RWPE1 (cell line): ENCODE results near the gene STEAP4.
"Not testable (repeated sequence)": the region's sequence is repeated elsewhere in the genome, so short reads cannot be mapped to it uniquely, and the experiment has no call there.

Experiments
- CTCF ChIA-PET: fragments of 350-600 bp; sonication (Branson Sonifier 250); formaldehyde crosslinking; extraction: SDS; loops from one replicate; lab custom pipeline; 2021; lab: Yijun Ruan, JAX
- POLR2A ChIA-PET: fragments of 400-600 bp; formaldehyde crosslinking; extraction: SDS; loops from one replicate; lab custom pipeline; 2020; ENCODE audit warnings: antibody characterized with exemption; ENCODE audit not compliant: low non-redundant PET; lab: Yijun Ruan, JAX
- DNase-seq: peaks from one replicate; pipeline ENCODE4 v3.0.0; 2012; ENCODE audit warnings: low spot score
- H3K27ac ChIP-seq: fragments of 450-650 bp; 2 replicates; pipeline ENCODE4 v1.5.1; 2017
- TF ChIP-seq, protein P1 (sequence below): fragments of 450-650 bp; conservative IDR thresholded peaks from 2 replicates; pipeline ENCODE4 v1.5.1; 2017; ENCODE audit warnings: low read depth, mild to moderate bottlenecking

The STEAP4 gene

DNA sequence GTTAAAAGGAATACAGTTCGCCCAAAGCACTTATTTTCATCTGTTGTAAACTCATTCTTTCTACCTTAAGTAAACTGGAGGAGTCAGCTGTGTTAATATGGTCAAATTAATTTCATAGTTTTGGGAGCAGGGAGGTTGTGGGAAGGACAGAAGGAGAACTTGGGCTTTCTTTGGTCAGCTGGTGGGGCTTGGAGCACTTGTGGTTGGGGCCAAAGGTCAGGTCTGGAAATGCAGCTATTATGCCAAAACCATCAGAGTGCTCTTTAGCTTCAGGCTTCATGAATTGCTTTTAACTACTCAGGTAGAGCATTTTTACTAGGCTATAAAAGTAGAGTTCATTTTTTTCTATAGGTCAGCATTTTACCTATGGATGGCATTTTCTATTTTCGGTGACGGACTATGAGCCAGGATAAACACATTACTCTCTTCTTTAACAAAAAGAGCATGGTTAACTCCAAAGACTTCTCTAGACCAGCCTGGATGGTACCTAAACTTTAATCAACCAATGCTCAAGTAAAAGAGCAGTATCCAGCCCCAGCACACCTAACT, 30.0 kb downstream of the STEAP4 start:
- H3K27ac ChIP-seq = no peak overlapping the region
- DNase-seq = no peak
- ChIA-PET CTCF (no interaction called here), POLR2A (no interaction called here)
- TF ChIP-seq, protein P1, sequence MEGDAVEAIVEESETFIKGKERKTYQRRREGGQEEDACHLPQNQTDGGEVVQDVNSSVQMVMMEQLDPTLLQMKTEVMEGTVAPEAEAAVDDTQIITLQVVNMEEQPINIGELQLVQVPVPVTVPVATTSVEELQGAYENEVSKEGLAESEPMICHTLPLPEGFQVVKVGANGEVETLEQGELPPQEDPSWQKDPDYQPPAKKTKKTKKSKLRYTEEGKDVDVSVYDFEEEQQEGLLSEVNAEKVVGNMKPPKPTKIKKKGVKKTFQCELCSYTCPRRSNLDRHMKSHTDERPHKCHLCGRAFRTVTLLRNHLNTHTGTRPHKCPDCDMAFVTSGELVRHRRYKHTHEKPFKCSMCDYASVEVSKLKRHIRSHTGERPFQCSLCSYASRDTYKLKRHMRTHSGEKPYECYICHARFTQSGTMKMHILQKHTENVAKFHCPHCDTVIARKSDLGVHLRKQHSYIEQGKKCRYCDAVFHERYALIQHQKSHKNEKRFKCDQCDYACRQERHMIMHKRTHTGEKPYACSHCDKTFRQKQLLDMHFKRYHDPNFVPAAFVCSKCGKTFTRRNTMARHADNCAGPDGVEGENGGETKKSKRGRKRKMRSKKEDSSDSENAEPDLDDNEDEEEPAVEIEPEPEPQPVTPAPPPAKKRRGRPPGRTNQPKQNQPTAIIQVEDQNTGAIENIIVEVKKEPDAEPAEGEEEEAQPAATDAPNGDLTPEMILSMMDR = no peak

DNA sequence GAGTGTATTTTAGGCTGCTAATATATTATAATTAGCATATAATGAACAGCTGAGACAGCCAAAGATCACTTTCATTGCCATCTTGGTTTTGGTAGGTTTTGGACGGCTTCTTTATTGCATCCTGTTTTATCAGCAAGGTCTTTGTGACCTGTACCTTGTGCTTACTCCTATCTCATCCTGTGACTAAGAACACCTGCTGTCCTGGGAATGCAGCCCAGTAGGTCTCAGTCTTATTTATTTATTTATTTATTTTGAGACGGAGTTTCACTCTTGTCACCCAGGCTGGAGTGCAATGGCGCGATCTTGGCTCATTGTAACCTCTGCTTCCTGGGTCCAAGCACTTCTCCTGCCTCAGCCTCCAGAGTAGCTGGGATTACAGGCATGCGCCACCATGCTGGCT, 31.8 kb downstream of the STEAP4 start:
- CTCF ChIA-PET, H3K27ac ChIP-seq, POLR2A ChIA-PET, DNase-seq: not testable (repeated sequence)

DNA sequence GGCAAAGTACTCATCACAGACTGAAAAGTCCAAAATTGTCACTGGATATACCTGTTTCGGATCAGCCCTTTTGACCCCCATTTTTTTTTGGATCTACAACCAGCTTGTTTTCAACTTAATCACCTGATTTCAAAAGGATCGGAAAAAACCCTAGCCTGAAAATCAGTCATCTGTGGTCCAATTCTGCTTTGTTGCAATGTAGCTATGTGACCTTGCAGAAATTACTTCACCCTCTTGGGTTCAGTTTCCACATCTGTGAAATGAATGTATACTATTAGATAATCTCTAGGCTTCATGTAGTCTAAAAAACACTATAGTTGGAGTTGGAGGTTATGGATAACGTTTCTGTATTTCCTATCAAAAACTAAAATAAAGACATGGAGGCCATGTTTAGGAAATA, 37.1 kb downstream of the STEAP4 start:
- ChIA-PET CTCF (interaction anchor here (0.6 to 1.0 kb wide), 4 partner anchors 26 to 1410 kb away, joined by 3 to 6 read pairs (median 3); no protein-coding TSS in a partner anchor), POLR2A (no interaction called here)
- no peak overlapping the region for H3K27ac ChIP-seq
- DNase-seq = no peak
- TF ChIP-seq, protein P1 = no peak

DNA sequence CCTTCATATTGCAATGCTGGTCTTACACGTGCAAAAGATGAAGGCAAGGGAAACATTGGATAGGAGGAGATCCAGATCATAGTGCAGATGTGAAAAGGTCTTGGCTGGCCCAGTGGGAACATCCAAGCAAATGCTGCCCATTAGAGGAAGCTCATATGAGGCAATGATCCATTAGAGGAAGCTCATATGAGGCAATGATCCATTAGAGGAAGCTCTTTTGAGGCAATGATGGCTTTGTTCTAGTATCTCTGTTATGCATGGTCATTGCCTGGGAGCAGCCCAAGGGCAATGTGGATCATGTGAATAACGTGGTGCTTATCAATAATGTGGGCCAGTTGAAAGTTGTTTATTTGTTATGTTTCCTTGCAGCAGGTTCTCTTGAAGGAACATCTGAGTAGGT, 37.8 kb downstream of the STEAP4 start:
- no peak overlapping the region for H3K27ac ChIP-seq
- TF ChIP-seq, protein P1 = no peak
- DNase-seq = no peak
- ChIA-PET POLR2A (no interaction called here), CTCF (interaction anchor here (0.6 to 1.0 kb wide), 3 partner anchors 26 to 922 kb away, joined by 3 read pairs; no protein-coding TSS in a partner anchor)

DNA sequence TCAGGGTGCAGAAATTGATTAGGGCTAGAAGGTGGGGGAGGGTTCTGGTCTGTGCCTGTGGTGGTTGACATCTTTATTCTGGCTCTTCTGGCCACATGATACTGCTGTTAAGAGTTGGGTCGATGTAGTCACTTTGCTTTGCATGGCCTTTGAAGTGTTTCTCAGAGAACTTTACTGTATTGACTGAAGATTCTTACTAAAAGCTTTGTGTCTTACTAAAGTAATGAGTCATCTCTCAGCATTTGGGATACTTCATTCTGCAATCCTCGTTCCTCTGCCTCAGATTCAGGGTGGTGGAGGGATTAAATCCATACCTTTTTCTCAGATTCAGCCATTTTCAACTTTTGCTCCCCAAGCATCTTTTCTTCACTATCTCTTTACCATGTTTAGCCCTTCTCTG, 38.6 kb downstream of the STEAP4 start:
- CTCF ChIA-PET = no interaction called here
- TF ChIP-seq, protein P1 = no peak
- no peak for DNase-seq
- POLR2A ChIA-PET = no interaction called here
- no peak overlapping the region for H3K27ac ChIP-seq

DNA sequence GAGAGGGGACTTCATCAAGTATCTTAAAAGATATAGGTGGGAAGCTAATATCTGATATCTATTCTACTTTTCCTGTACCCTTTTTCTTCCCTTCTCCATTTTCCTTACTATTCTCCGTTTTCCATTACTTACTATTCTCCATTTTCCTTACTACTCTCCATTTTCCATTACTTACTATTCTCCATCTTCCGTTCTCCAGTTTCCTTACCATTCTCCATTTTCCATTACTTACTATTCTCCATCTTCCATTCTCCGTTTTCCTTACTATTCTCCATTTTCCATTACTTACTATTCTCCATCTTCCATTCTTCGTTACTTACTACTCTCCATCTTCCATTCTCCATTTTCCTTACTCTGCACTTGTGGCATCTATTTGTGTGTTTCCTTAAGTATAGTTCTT, 39.3 kb downstream of the STEAP4 start:
- TF ChIP-seq, protein P1 = no peak
- POLR2A ChIA-PET = no interaction called here
- CTCF ChIA-PET = no interaction called here
- H3K27ac ChIP-seq = no peak overlapping the region
- DNase-seq = no peak

DNA sequence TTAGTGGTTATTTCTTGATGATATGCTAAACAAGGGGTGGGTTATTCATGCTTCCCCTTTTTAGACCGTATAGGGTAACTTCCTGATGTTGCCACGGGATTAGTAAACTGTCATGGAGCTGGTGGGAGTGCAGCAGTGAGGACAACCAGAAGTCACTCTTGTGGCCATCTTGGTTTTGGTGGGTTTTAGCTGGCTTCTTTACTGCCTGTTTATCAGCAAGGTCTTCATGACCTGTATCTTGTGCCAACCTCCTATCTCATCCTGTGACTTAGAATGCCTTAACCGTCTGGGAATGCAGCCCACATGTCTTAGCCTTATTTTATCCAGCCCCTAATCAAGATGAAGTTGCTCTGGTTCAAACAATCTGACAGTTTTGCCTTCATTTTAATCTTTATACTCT, 41.7 kb downstream of the STEAP4 start:
- POLR2A ChIA-PET = interaction anchor here (0.7 kb wide), 1 partner anchor 1332 kb away, joined by 3 read pairs; no protein-coding TSS in a partner anchor
- DNase-seq, H3K27ac ChIP-seq: not testable (repeated sequence)
- CTCF ChIA-PET = interaction anchor here (0.6 kb wide), 2 partner anchors 334 to 1774 kb away, joined by 3 read pairs; no protein-coding TSS in a partner anchor
